ENCODE data around the gene PAPOLB. TPM values are rescaled to one million over a fixed set of nuclear protein-coding genes. Genes with fewer than 3 reads are reported as not detected.

The PAPOLB gene
- total and polyA plus RNA-seq, 3 donors from 2014 or later = 19.1 to 65.2 (median 29.1) TPM

GRCh38 chr7:4817178-4817901, 44.5 kb downstream of the PAPOLB start:
- DNase-seq = no peak

GRCh38 chr7:4816419-4817080, 45.3 kb downstream of the PAPOLB start:
- no peaks in the 10 kb centered on the region for H3K27me3 ChIP-seq
- 91% methylated on average over 22 of the region's 26 CpGs; no CpG with 5 or more reads in 1 of the 2 donors for WGBS, 2 donors
- no peak overlapping the region for H3K4me3 ChIP-seq
- no peak overlapping the region for H3K27ac ChIP-seq
- H3K9me3 ChIP-seq = no peaks in the 10 kb centered on the region
- H3K36me3 ChIP-seq (ENCODE audit: low read depth, missing control alignments) = no peaks in the 10 kb centered on the region
- no peaks in the 10 kb centered on the region for H3K4me1 ChIP-seq
- intact Hi-C loops (cut with DNase I; ENCODE audit: low total_unique reads) = no loop called here
- no peak for DNase-seq
- TF ChIP-seq POLR2A (IDR thresholded peaks at IDR 0.05) (no peak), CTCF (IDR thresholded peaks at IDR 0.05) (no peak)

More at GRCh38 chr7:4817178-4817901, 44.5 kb downstream of the PAPOLB start:
- H3K4me1 ChIP-seq = no peaks in the 10 kb centered on the region
- 92 to 94% methylated on average over 27 to 38 of the region's 38 CpGs for WGBS, 2 donors
- TF ChIP-seq POLR2A (IDR thresholded peaks at IDR 0.05) (no peak), CTCF (IDR thresholded peaks at IDR 0.05) (no peak)
- H3K4me3 ChIP-seq = no peak overlapping the region
- H3K27ac ChIP-seq = no peak overlapping the region
- intact Hi-C loops (cut with DNase I; ENCODE audit: low total_unique reads) = no loop called here
- no peaks in the 10 kb centered on the region for H3K27me3 ChIP-seq
- H3K36me3 ChIP-seq (ENCODE audit: low read depth, missing control alignments) = no peaks in the 10 kb centered on the region
- H3K9me3 ChIP-seq = no peaks in the 10 kb centered on the region

- Histone ChIP-seq H3K36me3 (ENCODE audit: low read depth, missing control alignments) (no peaks in the 10 kb centered on the region), H3K4me3 (no peak overlapping the region), H3K27me3 (no peaks in the 10 kb centered on the region), H3K4me1 (no peaks in the 10 kb centered on the region), H3K9me3 (no peaks in the 10 kb centered on the region), H3K27ac (no peak overlapping the region)
- WGBS, 2 donors = 87 to 91% methylated on average over 6 to 38 of the region's 38 CpGs
- TF ChIP-seq POLR2A (IDR thresholded peaks at IDR 0.05) = no peak
- no peak for TF ChIP-seq CTCF (IDR thresholded peaks at IDR 0.05)
- intact Hi-C loops (cut with DNase I; ENCODE audit: low total_unique reads) = no loop called here
- DNase-seq = no peak
Observed at GRCh38 chr7:4815609-4816418, 46.0 kb downstream of the PAPOLB start.

- Histone ChIP-seq H3K9me3 (no peaks in the 10 kb centered on the region), H3K27me3 (no peaks in the 10 kb centered on the region), H3K4me1 (no peaks in the 10 kb centered on the region), H3K4me3 (no peak overlapping the region), H3K36me3 (ENCODE audit: low read depth, missing control alignments) (no peaks in the 10 kb centered on the region), H3K27ac (no peak overlapping the region)
- no peak for DNase-seq
- TF ChIP-seq POLR2A (IDR thresholded peaks at IDR 0.05) (no peak), CTCF (IDR thresholded peaks at IDR 0.05) (no peak)
- intact Hi-C loops (cut with DNase I; ENCODE audit: low total_unique reads) = no loop called here
- 96 to 98% methylated on average over 7 to 14 of the region's 14 CpGs for WGBS, 2 donors
Observed at GRCh38 chr7:4815121-4815520, 46.7 kb downstream of the PAPOLB start.

Data from testis (tissue), 3 donors.